ENCODE results near the gene MFSD11. TPM values are rescaled to one million over a fixed set of nuclear protein-coding genes. Genes with fewer than 3 reads are reported as not detected.

The MFSD11 gene
- total RNA-seq, 1 donor from 2014 or later = 38.7 TPM

- no peaks in the 10 kb centered on the region for H3K27me3 Mint-ChIP-seq
- H3K36me3 Mint-ChIP-seq (ENCODE audit: insufficient read depth) = peaks cover 13% of the 10 kb centered on the region
- H3K27ac Mint-ChIP-seq = no peak overlapping the region
- peaks cover 1% of the 10 kb centered on the region for H3K4me1 Mint-ChIP-seq (ENCODE audit: low read depth)
- TF ChIP-seq, protein P1, sequence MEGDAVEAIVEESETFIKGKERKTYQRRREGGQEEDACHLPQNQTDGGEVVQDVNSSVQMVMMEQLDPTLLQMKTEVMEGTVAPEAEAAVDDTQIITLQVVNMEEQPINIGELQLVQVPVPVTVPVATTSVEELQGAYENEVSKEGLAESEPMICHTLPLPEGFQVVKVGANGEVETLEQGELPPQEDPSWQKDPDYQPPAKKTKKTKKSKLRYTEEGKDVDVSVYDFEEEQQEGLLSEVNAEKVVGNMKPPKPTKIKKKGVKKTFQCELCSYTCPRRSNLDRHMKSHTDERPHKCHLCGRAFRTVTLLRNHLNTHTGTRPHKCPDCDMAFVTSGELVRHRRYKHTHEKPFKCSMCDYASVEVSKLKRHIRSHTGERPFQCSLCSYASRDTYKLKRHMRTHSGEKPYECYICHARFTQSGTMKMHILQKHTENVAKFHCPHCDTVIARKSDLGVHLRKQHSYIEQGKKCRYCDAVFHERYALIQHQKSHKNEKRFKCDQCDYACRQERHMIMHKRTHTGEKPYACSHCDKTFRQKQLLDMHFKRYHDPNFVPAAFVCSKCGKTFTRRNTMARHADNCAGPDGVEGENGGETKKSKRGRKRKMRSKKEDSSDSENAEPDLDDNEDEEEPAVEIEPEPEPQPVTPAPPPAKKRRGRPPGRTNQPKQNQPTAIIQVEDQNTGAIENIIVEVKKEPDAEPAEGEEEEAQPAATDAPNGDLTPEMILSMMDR (IDR thresholded peaks at IDR 0.05; ENCODE audit: unreplicated experiment) = no peak
- no peak overlapping the region for H3K4me3 Mint-ChIP-seq (ENCODE audit: low read depth)
- no peak for DNase-seq (ENCODE audit: low spot score, unreplicated experiment)
- H3K9me3 Mint-ChIP-seq (ENCODE audit: low read depth) = peaks cover under 1% of the 10 kb centered on the region
These were observed 14.1 kb downstream of the MFSD11 start for GRCh38 chr17:76752006-76752405.

GRCh38 chr17:76753061-76753961 lies 15.4 kb downstream of the MFSD11 start:
- H3K9me3 Mint-ChIP-seq (ENCODE audit: low read depth) = peaks cover 3% of the 10 kb centered on the region

DNA sequence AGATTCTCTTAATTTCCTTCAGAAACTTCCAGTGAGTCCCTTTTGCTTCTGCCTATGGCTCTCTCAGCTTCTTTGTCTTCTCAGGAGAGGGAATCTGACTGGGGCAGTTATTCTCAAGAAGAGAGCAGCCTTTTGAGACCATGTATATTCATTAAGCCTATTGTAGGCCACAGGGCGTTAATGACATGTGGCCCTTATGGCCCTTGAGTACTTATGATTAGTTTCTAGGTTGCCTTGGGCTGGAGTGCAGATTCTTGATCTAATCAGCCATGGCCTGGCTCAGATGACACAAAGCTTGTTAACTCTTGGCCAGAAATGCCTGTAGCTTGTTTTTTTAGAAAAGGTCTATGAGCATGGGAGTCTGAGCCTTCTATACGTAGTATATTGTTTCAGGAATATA lies 17.4 kb downstream of the MFSD11 start:
- Mint-ChIP-seq H3K9me3 (ENCODE audit: low read depth) (peaks cover 5% of the 10 kb centered on the region), H3K36me3 (ENCODE audit: insufficient read depth) (peaks cover 25% of the 10 kb centered on the region), H3K4me3 (ENCODE audit: low read depth) (no peak overlapping the region), H3K27ac (no peak overlapping the region), H3K27me3 (no peaks in the 10 kb centered on the region), H3K4me1 (ENCODE audit: low read depth) (peaks cover 1% of the 10 kb centered on the region)
- no peak for DNase-seq (ENCODE audit: low spot score, unreplicated experiment)
- TF ChIP-seq, protein P1 (IDR thresholded peaks at IDR 0.05; ENCODE audit: unreplicated experiment) = no peak

More at GRCh38 chr17:76753061-76753961, 15.4 kb downstream of the MFSD11 start:
- no peak for DNase-seq (ENCODE audit: low spot score, unreplicated experiment)
- Mint-ChIP-seq H3K4me3 (ENCODE audit: low read depth) (no peak overlapping the region), H3K4me1 (ENCODE audit: low read depth) (peaks cover 1% of the 10 kb centered on the region), H3K27me3 (no peaks in the 10 kb centered on the region), H3K36me3 (ENCODE audit: insufficient read depth) (peaks cover 19% of the 10 kb centered on the region), H3K27ac (peak overlapping the region; percentile 49)
- TF ChIP-seq, protein P1 (IDR thresholded peaks at IDR 0.05; ENCODE audit: unreplicated experiment) = no peak

DNA sequence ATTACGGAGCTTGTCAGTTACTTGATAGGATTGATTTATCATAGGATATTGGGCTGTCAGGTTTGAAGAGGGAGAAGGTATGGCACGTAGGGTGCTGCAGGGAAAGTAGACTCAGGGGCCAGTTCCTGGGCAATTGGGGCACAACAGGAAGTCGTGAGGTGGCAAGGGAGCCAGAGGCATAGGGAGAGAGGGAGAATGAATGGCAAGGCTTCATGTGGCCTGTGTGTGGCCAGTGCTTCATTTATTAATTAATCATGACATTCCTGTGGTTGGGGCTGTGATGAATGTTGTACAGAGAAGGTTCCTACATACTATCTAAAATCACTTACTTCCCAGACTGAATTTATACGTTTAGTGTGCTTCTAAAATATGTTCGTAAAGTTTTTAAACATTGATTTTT lies 19.3 kb downstream of the MFSD11 start:
- no peak overlapping the region for H3K4me3 Mint-ChIP-seq (ENCODE audit: low read depth)
- no peaks in the 10 kb centered on the region for H3K27me3 Mint-ChIP-seq
- H3K4me1 Mint-ChIP-seq (ENCODE audit: low read depth) = peaks cover 1% of the 10 kb centered on the region
- H3K27ac Mint-ChIP-seq = no peak overlapping the region
- no peak for DNase-seq (ENCODE audit: low spot score, unreplicated experiment)
- peaks cover 10% of the 10 kb centered on the region for H3K9me3 Mint-ChIP-seq (ENCODE audit: low read depth)
- peaks cover 36% of the 10 kb centered on the region for H3K36me3 Mint-ChIP-seq (ENCODE audit: insufficient read depth)
- TF ChIP-seq, protein P1 (IDR thresholded peaks at IDR 0.05; ENCODE audit: unreplicated experiment) = no peak

- H3K4me3 Mint-ChIP-seq (ENCODE audit: low read depth) = no peak overlapping the region
- peaks cover 14% of the 10 kb centered on the region for H3K9me3 Mint-ChIP-seq (ENCODE audit: low read depth)
- H3K36me3 Mint-ChIP-seq (ENCODE audit: insufficient read depth) = peaks cover 38% of the 10 kb centered on the region
- TF ChIP-seq, protein P1 (IDR thresholded peaks at IDR 0.05; ENCODE audit: unreplicated experiment) = no peak
- no peak for DNase-seq (ENCODE audit: low spot score, unreplicated experiment)
- H3K27ac Mint-ChIP-seq = no peak overlapping the region
- H3K27me3 Mint-ChIP-seq = no peaks in the 10 kb centered on the region
- peaks cover 3% of the 10 kb centered on the region for H3K4me1 Mint-ChIP-seq (ENCODE audit: low read depth)
These were observed 20.7 kb downstream of the MFSD11 start for GRCh38 chr17:76758570-76758969.
